Activated T-cell treated with anti-CD3 and anti-CD28 coated beads, Interleukin-2, amount 50 U/mL, for 72 hours (primary cell): Measurements from ENCODE around the gene SYT12. TPM values are rescaled to one million over a fixed set of nuclear protein-coding genes. Genes with fewer than 3 reads are reported as not detected.

Source experiments
- ATAC-seq, 2 donors: fragments of 150-1000 bp; cut with Tn5 transposase; replicated peaks in 1 of 2; 2 replicates each; pipeline ENCODE4 v1.10.0; 2021; ENCODE audit warnings: moderate library complexity in 2 of 2, mild to moderate bottlenecking in 1 of 2
- DNase-seq, 2 donors: peaks; one replicate each; pipeline ENCODE4 v3.0.0; 2021 to 2022; ENCODE audit warnings: mixed read lengths in 1 of 2
- H3K27ac Mint-ChIP-seq: one replicate; pipeline ENCODE4 v1.8.0; 2022; ENCODE audit warnings: mild to moderate bottlenecking, moderate library complexity, mixed read lengths
- H3K27me3 Mint-ChIP-seq: one replicate; pipeline ENCODE4 v1.8.0; 2022; ENCODE audit warnings: low read depth, mixed read lengths
- H3K36me3 Mint-ChIP-seq, 2 donors: one replicate each; pipeline ENCODE4 v1.8.0; 2022; ENCODE audit warnings: mixed read lengths in 2 of 2, mild to moderate bottlenecking in 1 of 2; ENCODE audit not compliant: insufficient read depth in 2 of 2
- H3K4me1 Mint-ChIP-seq: one replicate; pipeline ENCODE4 v1.8.0; 2022; ENCODE audit warnings: low read depth, mixed read lengths
- H3K4me3 Mint-ChIP-seq, 2 donors: one replicate each; pipeline ENCODE4 v1.8.0; 2022; ENCODE audit warnings: mild to moderate bottlenecking in 2 of 2, mixed read lengths in 2 of 2, moderate library complexity in 2 of 2
- H3K9me3 Mint-ChIP-seq, 2 donors: one replicate each; pipeline ENCODE4 v1.8.0; 2022; ENCODE audit warnings: mixed read lengths in 2 of 2
- total RNA-seq, 2 donors: library from RNA; stranded (reverse); gene quantifications; one replicate each; pipeline ENCODE4 v1.2.3, GENCODE V29; 2022

The SYT12 gene
- total RNA-seq, 2 donors from 2014 or later = not detected

- no peaks in the 10 kb centered on the region for H3K36me3 Mint-ChIP-seq
- H3K27ac Mint-ChIP-seq = no peak overlapping the region
- no peak overlapping the region for H3K4me3 Mint-ChIP-seq
- ATAC-seq (peak in 1 of 2 donors; percentile 43), DNase-seq (peak in 1 of 2 donors; percentile 34)
- H3K9me3 Mint-ChIP-seq = peaks cover 0 to 2% of the 10 kb centered on the region in 2 donors
- peaks cover 7% of the 10 kb centered on the region for H3K4me1 Mint-ChIP-seq
- H3K27me3 Mint-ChIP-seq = no peaks in the 10 kb centered on the region
Measured at GRCh38 chr11:67006029-67006884, 16.7 kb upstream of the SYT12 start.

DNA sequence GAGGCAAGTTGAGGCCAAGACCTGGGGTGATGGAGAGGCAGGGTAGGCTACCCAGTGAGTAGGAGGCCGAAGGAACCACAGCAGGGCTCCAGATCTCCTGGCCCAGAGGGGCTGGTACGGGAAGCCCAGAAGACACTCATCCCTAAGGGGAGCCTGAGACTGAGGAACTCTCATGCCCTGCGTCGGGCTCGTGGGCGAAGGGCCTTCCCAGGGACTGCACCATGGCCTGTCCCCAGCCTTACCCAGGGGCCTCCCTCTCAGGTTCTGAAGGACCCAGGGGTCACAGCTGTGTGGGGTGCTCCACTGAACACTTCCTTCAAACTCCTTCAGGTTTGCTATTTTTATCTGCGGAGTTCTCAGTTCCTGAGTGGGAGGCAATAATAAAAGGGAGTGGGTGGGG lies 15.8 kb upstream of the SYT12 start:
- Mint-ChIP-seq H3K4me3 (no peak overlapping the region), H3K27me3 (no peaks in the 10 kb centered on the region), H3K27ac (no peak overlapping the region), H3K36me3 (no peaks in the 10 kb centered on the region), H3K4me1 (peaks cover 7% of the 10 kb centered on the region), H3K9me3 (peaks cover 0 to 2% of the 10 kb centered on the region in 2 donors)
- ATAC-seq = no peak
- DNase-seq = no peak

DNA sequence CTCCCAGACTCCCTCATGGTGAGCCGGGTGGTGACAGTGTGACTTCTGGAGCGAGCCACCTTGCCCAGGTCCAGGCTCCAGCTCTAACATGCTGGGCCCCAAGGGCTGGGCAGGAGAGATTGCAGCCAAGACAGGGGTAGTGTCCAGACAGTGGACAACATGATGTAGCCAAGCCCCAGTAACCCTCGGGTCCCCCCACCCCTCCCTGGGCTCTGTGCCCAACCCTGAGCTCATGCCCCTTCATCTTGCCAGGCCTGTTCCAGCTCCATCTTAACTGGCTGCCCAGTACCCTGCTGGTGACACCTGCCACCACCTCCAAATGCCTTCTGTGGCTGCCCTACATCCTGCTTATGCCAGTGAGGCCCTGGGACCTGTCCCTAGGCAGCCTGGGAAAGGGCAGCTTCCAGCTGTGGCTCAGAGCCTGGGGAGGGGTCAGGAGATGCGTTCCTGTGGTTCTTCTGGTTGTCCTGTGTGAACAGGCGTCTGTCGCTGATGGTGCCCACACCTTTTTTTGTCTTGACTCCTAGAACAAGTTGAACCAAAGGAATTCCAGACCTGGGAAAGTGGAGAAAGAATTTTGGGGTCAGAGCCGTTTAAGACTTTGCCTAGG lies 12.5 kb upstream of the SYT12 start:
- no peak overlapping the region for H3K27ac Mint-ChIP-seq
- peaks cover 7% of the 10 kb centered on the region for H3K4me1 Mint-ChIP-seq
- no peaks in the 10 kb centered on the region for H3K36me3 Mint-ChIP-seq
- ATAC-seq (no peak), DNase-seq (no peak)
- H3K9me3 Mint-ChIP-seq = peaks cover 0 to 2% of the 10 kb centered on the region in 2 donors
- peaks cover under 1% of the 10 kb centered on the region for H3K27me3 Mint-ChIP-seq
- H3K4me3 Mint-ChIP-seq = no peak overlapping the region

- no peak for DNase-seq
- Mint-ChIP-seq H3K9me3 (peaks cover 0 to under 1% of the 10 kb centered on the region in 2 donors), H3K27ac (no peak overlapping the region), H3K27me3 (peaks cover 6% of the 10 kb centered on the region), H3K4me3 (no peak overlapping the region), H3K36me3 (peaks cover 0 to 3% of the 10 kb centered on the region in 2 donors), H3K4me1 (no peaks in the 10 kb centered on the region)
- no peak for ATAC-seq
Measured at GRCh38 chr11:67013511-67014045, 9.4 kb upstream of the SYT12 start.

DNA sequence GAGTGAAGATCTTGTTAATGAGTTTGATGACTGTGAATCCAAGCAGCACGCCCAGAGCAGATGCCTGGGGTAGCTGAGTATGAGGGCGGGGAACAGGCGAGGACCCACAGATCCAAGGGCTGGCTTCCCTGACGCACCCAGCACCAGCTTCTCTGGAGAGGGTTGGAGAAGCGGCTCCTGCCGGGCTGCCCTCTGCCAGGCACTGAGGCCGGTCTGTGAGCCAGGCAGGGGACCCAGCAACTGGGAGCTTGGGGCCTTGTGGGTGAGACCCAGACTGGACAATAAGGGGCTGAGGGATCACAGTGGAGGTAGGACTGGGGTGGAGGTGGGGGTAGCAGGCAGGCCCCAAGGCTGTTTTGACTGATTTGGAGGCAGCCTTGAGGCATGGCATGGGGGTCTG lies 8.6 kb upstream of the SYT12 start:
- no peak overlapping the region for H3K4me3 Mint-ChIP-seq
- no peaks in the 10 kb centered on the region for H3K4me1 Mint-ChIP-seq
- no peak for ATAC-seq
- peaks cover 2 to 7% of the 10 kb centered on the region in 2 donors for H3K36me3 Mint-ChIP-seq
- no peak for DNase-seq
- H3K27ac Mint-ChIP-seq = no peak overlapping the region
- peaks cover 0 to 4% of the 10 kb centered on the region in 2 donors for H3K9me3 Mint-ChIP-seq
- peaks cover 6% of the 10 kb centered on the region for H3K27me3 Mint-ChIP-seq

DNA sequence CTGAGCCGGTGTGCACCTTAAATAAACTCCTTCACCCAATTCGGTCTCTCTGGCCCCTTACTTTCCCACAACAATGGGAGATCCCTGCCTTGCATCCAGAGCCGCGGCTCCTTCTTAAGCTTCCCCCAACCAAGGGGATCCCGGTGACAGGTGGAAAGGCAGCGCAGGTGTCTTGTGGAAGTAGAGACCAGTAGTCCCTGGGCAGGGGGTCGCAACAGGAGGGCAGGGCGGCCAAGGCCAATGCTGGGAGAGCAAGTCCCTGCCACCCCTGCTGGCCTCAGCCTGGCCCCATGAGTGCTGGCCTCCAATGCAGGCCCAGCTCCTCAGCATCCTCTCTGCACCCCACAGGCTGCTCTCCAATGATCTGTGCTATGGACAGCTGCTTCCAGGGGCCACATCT lies 7.9 kb upstream of the SYT12 start:
- H3K4me3 Mint-ChIP-seq = no peak overlapping the region
- H3K9me3 Mint-ChIP-seq = peaks cover 0 to 4% of the 10 kb centered on the region in 2 donors
- H3K27me3 Mint-ChIP-seq = peaks cover 6% of the 10 kb centered on the region
- peaks cover 2 to 7% of the 10 kb centered on the region in 2 donors for H3K36me3 Mint-ChIP-seq
- H3K4me1 Mint-ChIP-seq = no peaks in the 10 kb centered on the region
- no peak for DNase-seq
- no peak for ATAC-seq
- H3K27ac Mint-ChIP-seq = no peak overlapping the region

DNA sequence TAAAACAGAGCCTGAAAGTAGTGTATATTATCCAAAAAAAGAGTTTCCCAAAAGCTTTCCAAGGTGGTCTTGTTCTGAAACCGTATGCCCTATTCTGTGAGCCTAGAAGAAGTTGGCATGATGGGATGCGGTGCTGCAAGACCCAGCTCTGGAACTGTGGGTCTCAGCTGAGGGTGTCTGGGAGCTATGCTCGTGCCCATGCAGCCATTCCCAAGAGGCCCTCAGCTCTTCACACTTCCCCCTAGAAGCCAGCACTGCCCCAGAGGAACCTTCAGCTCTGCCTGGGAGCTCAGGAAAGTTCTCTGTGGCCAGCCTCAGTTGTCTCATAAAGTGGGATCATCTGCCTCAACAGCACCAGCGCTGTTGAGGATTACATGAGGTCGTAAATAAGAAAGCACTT lies 6.4 kb upstream of the SYT12 start:
- no peak overlapping the region for H3K4me3 Mint-ChIP-seq
- no peak overlapping the region for H3K27ac Mint-ChIP-seq
- DNase-seq = no peak
- peaks cover 0 to 4% of the 10 kb centered on the region in 2 donors for H3K9me3 Mint-ChIP-seq
- peaks cover 2 to 7% of the 10 kb centered on the region in 2 donors for H3K36me3 Mint-ChIP-seq
- ATAC-seq = no peak
- H3K27me3 Mint-ChIP-seq = peaks cover 15% of the 10 kb centered on the region
- H3K4me1 Mint-ChIP-seq = peaks cover 9% of the 10 kb centered on the region

GRCh38 chr11:67020949-67021348 lies 2.0 kb upstream of the SYT12 start:
- Mint-ChIP-seq H3K9me3 (peaks cover 0 to 4% of the 10 kb centered on the region in 2 donors), H3K4me3 (no peak overlapping the region), H3K27ac (no peak overlapping the region), H3K27me3 (peaks cover 42% of the 10 kb centered on the region), H3K4me1 (peaks cover 42% of the 10 kb centered on the region), H3K36me3 (peaks cover 4 to 9% of the 10 kb centered on the region in 2 donors)
- peak; percentile 63 to 67 for ATAC-seq
- peak; percentile 18 to 21 for DNase-seq

GRCh38 chr11:67022341-67022933 lies 497 bp upstream of the SYT12 start:
- Mint-ChIP-seq H3K36me3 (peaks cover 4 to 9% of the 10 kb centered on the region in 2 donors), H3K9me3 (peaks cover 0 to 4% of the 10 kb centered on the region in 2 donors), H3K27ac (no peak overlapping the region), H3K4me1 (peaks cover 42% of the 10 kb centered on the region), H3K4me3 (peak overlapping the region; percentile 59), H3K27me3 (peaks cover 49% of the 10 kb centered on the region)
- ATAC-seq = no peak
- DNase-seq = no peak

- DNase-seq (no peak), ATAC-seq (no peak)
- peaks cover 42% of the 10 kb centered on the region for H3K4me1 Mint-ChIP-seq
- H3K27ac Mint-ChIP-seq = no peak overlapping the region
- H3K9me3 Mint-ChIP-seq = no peaks in the 10 kb centered on the region
- H3K36me3 Mint-ChIP-seq = peaks cover 2% of the 10 kb centered on the region in 2 donors
- H3K4me3 Mint-ChIP-seq = peak overlapping the region; percentile 76 to 89
- H3K27me3 Mint-ChIP-seq = peaks cover 51% of the 10 kb centered on the region
Measured at GRCh38 chr11:67023957-67024353, 1.0 kb downstream of the SYT12 start.

- DNase-seq = peak; percentile 65 to 67
- Mint-ChIP-seq H3K4me3 (peak overlapping the region; percentile 76 to 89), H3K4me1 (peaks cover 42% of the 10 kb centered on the region), H3K27ac (no peak overlapping the region), H3K36me3 (peaks cover 1 to 2% of the 10 kb centered on the region in 2 donors), H3K27me3 (peaks cover 56% of the 10 kb centered on the region), H3K9me3 (no peaks in the 10 kb centered on the region)
- peak; percentile 68 to 77 for ATAC-seq
Measured at GRCh38 chr11:67024410-67024809, 1.5 kb downstream of the SYT12 start.

DNA sequence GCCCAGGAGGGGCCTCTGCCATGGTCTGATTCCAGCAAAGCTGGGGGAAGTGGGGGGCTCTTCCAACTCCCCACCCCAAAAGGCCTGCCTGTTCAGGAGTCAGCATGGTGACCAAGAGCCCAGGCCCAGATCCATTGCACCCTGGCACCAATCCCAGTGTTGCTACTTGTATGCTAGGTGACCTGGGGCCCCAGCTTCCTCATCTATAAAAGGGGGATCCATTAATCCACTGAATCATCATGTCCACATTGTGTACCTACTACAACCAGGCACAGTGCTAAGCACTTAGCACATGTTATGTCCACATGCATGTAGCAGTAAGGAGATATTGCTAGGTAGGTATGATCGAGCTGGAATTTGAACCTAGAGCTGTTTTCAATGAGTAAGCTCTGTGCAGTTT lies 2.0 kb downstream of the SYT12 start:
- DNase-seq (no peak), ATAC-seq (no peak)
- Mint-ChIP-seq H3K27ac (no peak overlapping the region), H3K9me3 (no peaks in the 10 kb centered on the region), H3K36me3 (peaks cover 1 to 2% of the 10 kb centered on the region in 2 donors), H3K27me3 (peaks cover 57% of the 10 kb centered on the region), H3K4me3 (peak overlapping the region in 1 of 2 donors; percentile 57), H3K4me1 (peaks cover 42% of the 10 kb centered on the region)

- Mint-ChIP-seq H3K4me3 (no peak overlapping the region), H3K9me3 (no peaks in the 10 kb centered on the region), H3K27ac (no peak overlapping the region), H3K4me1 (peaks cover 40% of the 10 kb centered on the region), H3K27me3 (peaks cover 56% of the 10 kb centered on the region), H3K36me3 (peaks cover 1 to 2% of the 10 kb centered on the region in 2 donors)
- ATAC-seq (no peak), DNase-seq (no peak)
Measured at GRCh38 chr11:67025750-67026149, 2.8 kb downstream of the SYT12 start.
